GM13977 (cell line): ENCODE data around the gene RPL12.

Experiments used
- DNase-seq: peaks from one replicate; pipeline ENCODE4 v3.0.0; 2012; ENCODE audit warnings: low spot score
- in situ Hi-C: fragments of 300-500 bp; cut with MboI; formaldehyde crosslinking; loops from one replicate; pipeline ENCODE4 v1.12.0; 2022; ENCODE audit warnings: low sequenced_read_pairs, low pct_unique_long_range_greater_than_20kb, mixed read lengths, inconsistent platforms; ENCODE audit not compliant: unreplicated experiment
- TF ChIP-seq, protein P1 (sequence below): IDR thresholded peaks from 2 replicates; pipeline ENCODE4 v1.5.1; 2012; ENCODE audit warnings: mild to moderate bottlenecking, control low read depth; ENCODE audit not compliant: insufficient read depth; ENCODE audit errors: extremely low read depth, missing control alignments

RPL12 gene

DNA sequence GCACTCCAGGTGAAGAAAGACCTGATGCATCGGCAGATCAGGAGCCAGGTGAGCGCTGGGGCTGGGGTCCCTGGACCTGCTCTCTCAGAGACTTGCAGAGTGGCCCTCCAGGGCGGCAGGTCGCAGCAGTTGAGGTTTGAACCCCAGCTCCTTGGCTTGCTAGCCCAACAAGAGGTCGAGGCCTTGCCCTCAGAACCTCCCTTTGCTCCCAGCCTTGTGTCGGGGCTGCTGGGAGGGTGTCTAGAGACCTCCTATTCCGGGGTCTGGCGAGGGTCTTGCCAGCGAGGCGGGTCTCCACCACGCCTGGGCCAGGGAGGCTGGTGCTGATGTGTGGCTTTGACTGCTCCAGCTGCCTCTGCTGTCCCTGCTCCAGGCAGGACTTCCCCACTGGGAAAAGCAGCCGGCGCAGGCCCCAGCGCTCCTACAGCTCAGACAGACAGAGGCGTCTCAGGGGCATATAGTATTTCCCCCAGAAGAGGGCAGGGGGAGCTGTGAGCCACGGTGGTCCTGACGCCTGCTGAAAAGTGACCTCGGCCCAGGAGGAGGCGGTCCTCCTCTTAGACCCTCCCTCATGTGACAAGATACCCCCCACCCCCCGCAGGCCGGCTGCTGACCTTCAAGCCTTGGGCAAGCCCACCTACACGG lies 38.4 kb upstream of the RPL12 start:
- in situ Hi-C loops: no loop called here
- TF ChIP-seq, protein P1, sequence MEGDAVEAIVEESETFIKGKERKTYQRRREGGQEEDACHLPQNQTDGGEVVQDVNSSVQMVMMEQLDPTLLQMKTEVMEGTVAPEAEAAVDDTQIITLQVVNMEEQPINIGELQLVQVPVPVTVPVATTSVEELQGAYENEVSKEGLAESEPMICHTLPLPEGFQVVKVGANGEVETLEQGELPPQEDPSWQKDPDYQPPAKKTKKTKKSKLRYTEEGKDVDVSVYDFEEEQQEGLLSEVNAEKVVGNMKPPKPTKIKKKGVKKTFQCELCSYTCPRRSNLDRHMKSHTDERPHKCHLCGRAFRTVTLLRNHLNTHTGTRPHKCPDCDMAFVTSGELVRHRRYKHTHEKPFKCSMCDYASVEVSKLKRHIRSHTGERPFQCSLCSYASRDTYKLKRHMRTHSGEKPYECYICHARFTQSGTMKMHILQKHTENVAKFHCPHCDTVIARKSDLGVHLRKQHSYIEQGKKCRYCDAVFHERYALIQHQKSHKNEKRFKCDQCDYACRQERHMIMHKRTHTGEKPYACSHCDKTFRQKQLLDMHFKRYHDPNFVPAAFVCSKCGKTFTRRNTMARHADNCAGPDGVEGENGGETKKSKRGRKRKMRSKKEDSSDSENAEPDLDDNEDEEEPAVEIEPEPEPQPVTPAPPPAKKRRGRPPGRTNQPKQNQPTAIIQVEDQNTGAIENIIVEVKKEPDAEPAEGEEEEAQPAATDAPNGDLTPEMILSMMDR: no peak
- no peak for DNase-seq

DNA sequence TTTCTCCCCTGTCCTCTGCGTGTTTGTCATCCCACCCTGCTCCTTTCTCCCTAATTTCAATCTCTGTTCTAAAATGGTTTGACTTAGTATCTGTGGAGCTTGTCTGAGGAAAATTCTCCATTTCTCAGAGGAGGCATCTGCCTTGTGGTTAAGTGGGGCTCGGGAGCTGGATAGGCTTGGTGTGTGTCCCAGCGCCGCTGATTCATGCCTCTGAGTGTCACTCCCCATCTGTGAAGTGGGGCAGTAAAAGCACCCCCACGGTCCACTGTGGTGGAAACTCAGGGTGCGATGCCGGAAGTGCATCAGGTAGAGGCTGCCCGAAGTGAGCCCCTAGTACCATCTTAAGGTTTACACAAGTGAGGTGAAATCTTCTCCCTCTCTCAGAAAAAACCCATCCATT lies 37.7 kb upstream of the RPL12 start:
- no peak for DNase-seq
- in situ Hi-C loops: no loop called here

DNA sequence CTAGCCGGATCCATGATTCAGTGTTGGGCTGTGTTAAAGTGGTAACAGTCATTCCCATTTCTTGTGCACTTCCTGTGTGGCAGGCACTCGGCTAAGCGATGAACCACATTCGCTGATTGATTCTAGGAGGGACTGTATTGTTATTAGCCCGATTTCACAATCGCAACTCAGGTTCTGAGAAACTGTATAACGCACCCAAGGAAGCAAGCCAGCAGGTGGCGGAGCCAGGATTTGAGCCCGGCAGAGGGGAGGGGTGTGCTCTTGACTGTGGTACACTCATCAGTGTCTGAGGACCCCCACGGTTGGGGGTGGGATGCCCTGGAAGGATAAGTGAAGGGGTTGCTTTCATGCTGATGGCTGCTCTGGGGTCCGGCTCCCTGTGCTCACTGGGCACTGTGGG lies 34.8 kb upstream of the RPL12 start:
- DNase-seq: no peak
- in situ Hi-C loops: no loop called here
- TF ChIP-seq, protein P1: no peak

More for the DNA sequence above, 37.7 kb upstream of the RPL12 start:
- TF ChIP-seq, protein P1: no peak

DNA sequence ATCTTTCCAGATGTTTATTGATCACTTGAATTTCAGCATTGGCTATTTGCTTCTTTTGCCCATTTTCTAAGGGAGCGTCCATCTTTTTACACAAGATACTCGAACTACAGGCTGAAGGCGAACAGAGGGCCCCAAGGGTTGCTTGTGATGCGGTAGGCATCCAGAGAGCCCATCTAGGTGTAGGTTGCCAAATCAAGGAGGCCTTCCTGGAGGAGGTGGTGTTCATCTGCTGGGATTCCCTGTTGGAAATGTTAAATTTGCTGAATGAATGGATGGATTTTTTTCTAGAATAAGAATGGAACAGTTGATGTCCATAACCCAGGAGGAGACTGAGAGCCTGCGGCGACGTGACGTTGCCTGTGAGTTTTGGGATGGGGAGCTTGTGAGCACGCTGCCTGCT lies 31.5 kb upstream of the RPL12 start:
- in situ Hi-C loops: no loop called here
- no peak for DNase-seq
- TF ChIP-seq, protein P1: no peak

DNA sequence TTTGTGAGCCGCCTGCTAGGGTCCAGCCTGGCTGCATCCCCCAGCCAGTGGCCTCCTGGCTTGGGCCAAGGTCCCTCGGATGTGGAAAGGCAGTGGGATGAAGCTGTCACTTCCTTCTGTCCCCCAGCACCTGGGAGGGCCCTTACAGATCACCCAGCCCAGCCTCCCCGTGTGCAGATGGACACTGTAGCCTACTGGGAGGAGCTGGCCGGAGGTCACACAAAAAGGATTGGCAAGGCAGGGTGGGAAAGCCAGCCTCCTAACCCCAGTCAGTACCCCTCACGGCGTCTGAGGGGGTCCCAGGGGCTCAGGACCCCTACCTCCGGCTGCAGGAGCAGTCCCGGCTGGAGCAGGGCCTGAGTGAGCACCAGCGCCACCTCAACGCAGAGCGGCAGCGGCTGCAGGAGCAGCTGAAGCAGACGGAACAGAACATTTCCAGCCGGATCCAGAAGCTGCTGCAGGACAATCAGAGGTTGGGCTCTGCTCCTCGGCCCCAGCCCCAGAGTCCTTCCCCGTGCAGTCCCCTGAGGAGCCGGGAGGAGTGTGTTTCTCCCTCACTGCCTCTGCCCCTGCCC lies 28.4 kb upstream of the RPL12 start:
- no peak for DNase-seq
- TF ChIP-seq, protein P1: no peak
- in situ Hi-C loops: no loop called here

DNA sequence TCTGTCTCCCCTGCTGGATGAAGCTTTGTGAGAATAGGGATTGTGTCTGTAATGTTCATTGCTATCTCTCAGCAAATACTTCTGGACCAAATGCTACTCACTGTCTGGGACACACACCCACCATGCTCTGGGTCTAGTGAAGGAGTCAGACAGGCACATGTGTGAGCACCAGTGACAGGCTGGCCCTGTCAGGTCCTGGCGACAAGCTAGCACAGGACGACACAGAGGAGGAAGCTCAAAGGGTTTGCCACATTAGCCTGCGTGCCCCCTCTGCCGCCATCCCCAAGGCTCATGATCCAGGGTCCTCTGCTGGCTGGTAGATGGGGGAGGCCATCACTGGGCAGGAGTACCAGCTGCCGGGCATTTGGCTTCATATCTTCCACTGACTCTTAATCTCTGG lies 23.4 kb upstream of the RPL12 start:
- TF ChIP-seq, protein P1: no peak
- in situ Hi-C loops: no loop called here
- no peak for DNase-seq
